Activated effector memory CD4-positive, alpha-beta T cell treated with anti-CD3 and anti-CD28 coated beads, Interleukin-2, amount 50 U/mL, for 16 hours (primary cell): ENCODE data around the gene RND2.

ENCODE experiments used
- DNase-seq: peaks from one replicate; pipeline ENCODE4 v3.0.0-alpha.2; 2020

RND2 gene

DNA sequence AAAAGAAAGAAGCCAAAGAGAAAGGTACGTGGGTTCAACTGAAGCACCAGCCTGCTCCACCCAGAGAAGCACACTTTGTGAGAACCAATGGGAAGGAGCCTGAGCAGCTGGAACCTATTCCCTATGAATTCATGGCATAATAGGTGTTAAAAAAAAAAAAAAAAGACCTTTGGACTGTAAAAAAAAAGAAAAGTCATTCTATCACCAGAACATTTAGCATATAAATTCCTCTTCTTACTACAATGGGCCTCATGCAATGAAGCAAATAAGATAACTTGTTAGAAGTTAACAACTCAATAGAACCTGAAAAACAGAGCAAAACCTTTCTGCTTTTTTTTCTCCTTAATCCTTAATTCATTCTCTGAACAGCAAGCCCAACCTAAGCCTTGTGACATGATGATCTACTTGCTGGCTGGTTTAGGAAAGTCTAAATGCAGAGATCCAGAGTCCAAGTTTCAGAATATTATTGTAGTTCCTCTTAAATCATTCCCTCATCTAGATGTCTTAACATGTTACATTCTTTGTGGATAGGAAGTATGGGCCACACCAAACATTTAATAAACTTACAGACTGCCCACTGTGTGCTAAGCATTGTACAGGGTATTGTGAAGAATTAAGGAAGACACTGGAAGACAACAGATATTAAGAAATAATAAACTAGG, 54.7 kb downstream of the RND2 start:
- no peak for DNase-seq
